Testis (tissue), 2 donors: ENCODE measurements around the gene COL9A3.

Experiments used
- CTCF ChIP-seq, 3 experiments: fragments of 450-650 bp in 2 of 3; fragments of 200-600 bp in 1 of 3; sonication (generic) in 1 of 3; IDR thresholded peaks; one replicate each; pipeline ENCODE4 v1.5.1; 2016 to 2019; ENCODE audit warnings: antibody characterized with exemption in 3 of 3, mild to moderate bottlenecking in 2 of 3, moderate library complexity in 1 of 3
- POLR2A ChIP-seq: fragments of 450-650 bp; IDR thresholded peaks from one replicate; pipeline ENCODE4 v1.6.1; 2017; ENCODE audit warnings: antibody characterized with exemption, mild to moderate bottlenecking, moderate library complexity

GRCh38 chr20:62889411-62889810, 72.6 kb downstream of the COL9A3 start:
- no peak for TF ChIP-seq CTCF (IDR thresholded peaks at IDR 0.05)
- TF ChIP-seq POLR2A: no peak
